ENCODE measurements around the gene ARL10.
"Not testable (repeated sequence)": the region's sequence is repeated elsewhere in the genome, so short reads cannot be mapped to it uniquely, and the experiment has no call there.

The ARL10 gene

DNA sequence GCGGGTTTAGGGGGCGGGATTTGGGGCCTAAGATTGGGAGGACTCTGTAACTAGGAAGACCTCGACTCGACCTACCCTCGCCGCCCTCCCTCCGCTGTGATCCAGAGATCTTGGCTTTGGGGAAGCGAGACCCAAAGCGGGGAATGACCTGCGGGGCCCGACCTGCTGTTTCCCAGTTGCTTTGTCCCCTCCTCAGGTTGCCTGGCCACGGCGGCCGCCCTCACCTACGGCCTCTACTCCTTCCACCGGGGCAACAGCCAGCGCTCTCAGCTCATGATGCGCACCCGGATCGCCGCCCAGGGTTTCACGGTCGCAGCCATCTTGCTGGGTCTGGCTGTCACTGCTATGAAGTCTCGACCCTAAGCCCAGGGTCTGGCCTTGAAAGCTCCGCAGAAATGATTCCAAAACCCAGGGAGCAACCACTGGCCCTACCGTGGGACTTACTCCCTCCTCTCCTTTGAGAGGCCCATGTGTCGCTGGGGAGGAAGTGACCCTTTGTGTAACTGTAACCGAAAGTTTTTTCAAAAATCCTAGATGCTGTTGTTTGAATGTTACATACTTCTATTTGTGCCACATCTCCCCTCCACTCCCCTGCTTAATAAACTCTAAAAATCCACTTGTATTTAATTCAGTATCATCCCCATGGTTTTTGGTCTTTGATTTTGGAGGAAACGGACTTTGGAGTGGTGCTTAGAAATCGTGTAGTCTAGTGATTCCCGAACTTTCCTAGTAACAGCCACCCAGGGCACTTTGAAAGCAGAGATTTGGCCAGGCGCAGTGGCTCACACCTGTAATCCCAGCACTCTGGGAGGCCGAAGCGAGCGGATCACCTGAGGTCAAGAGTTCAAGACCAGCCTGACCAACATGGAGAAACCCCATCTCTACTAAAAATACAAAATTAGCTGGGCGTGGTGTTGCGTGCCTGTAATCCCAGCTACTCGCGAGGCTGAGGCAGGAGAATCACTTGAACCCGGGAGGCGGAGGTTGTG, 24.1 kb downstream of the ARL10 start:
- no peak for DNase-seq

DNA sequence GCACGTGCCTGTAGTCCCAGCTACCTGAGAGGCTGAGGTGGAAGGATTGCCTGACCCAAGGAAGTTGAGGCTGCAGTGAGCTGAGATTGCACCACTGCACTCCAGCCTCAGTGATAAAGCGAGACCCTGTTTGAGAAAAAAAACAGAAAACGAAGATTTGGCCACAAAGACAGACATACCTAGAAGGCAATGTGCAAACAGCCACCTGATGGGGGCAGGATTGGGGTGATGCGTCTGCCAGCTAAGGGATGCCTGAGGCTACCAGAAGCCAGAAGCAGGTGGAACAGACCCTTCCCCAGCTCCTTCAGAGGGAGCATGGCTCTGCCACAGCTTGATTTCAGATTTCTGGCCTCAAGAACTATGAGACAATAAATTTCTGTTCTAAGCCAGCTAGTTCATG, 26.2 kb downstream of the ARL10 start:
- no peak for DNase-seq

DNA sequence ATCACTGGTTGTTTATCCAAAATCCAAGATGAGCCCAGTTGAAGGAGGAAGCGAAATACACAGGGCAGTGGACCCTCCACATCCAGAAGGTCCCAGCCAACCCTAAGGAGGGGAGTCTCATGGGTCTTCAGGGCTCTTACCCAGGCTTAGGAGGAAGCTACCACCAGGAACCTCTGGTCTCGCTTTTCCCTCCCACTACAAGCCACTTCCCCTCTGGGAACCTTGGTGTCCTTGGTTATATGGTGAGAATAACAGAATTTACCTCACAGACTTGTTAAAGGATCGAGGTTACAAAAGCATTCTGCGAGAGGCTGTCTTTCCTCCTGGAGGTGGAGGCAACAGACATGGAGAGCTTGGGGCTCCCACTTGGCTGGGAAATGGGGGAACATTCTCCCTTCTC, 26.7 kb downstream of the ARL10 start:
- no peak for DNase-seq

DNA sequence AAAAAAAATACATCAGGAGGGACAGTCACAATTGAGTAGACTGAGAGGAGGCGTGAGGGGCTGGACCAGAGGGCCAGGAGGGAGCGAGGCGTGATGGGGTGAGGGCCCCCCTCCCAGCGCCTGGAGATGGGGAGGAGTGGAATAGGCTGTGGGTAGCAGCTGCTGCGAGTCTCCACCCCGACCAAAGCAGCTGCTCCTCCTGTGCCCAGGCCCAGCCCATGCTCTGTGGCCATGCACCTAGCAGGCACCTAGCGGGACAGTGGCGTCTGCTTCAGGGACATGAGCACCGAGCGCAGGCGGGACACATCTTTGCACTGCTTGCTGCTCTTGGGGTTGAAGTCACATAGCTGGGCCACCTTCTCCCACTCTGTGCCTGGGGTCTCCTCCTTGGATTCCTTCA, 27.2 kb downstream of the ARL10 start:
- DNase-seq = no peak

DNA sequence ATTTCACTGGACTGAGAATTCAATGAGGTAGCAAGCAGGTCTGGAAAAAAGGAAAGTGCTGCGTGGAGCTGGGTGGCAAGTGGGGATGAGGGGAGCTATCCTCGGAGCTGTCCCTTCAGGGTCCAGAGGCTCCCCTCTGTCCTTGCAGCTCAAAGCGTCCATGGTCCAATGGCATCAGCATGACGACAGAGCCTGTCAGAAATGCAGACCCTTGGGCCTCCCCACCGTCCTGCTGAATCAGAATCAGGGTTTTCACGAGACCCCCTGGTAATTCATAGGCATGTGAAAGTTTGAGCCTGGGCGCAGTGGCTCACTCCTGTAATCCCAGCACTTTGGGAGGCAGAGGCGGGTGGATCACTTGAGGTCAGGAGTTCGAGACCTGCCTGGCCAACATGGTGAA, 28.8 kb downstream of the ARL10 start:
- DNase-seq = no peak

DNA sequence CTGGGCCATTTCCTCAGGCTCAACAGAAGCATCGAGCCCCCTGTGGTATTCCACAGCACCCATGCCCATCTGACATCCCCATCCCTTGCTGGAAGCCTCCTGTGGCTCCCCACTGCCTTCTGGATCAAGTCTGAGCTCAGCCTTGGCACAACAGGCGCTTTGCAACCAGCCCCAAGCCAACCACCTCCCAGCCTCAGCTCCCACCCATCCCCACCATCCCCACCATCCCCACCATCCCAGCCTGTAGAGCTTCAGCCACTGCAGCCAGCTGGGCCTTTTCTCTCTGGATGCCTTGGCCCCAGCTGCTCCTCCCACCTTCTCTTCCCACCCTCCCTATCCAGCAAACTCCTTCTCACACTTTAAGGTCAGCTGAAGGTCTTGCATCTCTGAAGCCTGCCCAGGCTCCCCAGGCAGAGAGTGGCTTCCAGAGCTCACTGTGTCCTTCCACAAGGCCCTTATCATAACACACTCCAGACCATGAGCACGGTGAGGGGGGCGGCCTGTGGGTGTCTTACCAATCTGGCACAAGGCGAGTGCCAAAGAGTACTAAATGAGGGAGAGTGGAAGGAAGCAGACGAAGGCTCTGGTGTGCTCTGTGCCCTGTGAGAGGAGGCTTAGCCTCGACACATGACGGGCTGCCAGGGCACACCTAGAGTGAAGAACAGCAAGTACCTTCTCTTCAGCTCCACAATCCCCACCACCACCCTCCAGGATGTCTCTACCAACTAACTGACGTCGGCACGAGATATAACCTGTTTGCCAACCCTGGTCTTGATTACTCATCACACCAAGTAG, 29.8 kb downstream of the ARL10 start:
- no peak for DNase-seq

DNA sequence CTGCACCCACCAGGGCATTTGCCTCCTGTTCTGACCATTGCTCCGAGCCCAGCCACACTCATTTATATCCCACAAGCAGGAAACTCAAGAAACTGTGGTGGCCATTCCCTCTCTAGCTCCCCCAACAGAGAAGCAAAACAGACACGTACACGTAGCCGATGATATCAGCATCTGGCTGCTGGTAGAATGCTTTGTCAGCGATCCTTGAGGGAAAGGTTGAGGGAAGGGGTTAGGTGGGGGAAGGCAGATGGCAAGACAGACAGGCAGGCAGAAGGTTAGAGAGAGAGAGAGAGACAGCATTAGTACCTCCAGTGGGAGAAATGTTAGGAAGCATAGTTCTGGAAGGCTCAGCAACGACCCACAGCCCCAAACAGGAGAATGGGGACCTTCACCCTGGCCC, 31.0 kb downstream of the ARL10 start:
- no peak for DNase-seq

DNA sequence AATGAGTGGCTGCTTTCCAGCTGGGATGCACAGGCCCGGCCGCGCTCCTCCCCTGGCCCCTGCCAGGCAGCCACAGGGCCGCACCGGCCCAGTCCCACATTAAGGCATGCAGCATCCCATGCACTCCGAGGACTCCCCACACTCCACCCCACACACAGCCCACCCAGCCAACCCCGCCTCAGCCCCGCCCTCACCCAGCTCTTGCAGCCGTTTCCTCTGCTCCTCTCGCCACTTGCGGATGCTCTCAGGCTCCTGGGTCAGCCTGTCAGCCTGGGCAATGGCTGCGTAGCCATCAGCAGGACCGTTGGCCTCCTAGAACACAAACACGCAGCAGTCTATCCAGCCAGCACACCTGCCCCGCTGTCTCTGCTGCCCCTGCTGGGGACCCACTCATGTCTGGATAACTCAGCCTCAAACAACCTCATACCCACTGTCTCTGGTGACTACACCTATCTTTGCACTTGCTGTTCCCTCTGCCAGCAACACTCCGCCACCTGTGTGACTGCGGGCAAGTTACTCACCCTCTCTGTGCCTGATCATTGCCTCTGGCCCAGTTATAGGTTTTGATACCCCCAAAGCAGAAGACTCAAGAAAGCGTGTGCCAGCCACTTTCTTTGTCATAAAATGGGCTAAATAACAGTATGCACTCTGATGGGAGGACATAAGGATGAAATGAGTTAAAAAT, 32.6 kb downstream of the ARL10 start:
- no peak for DNase-seq

DNA sequence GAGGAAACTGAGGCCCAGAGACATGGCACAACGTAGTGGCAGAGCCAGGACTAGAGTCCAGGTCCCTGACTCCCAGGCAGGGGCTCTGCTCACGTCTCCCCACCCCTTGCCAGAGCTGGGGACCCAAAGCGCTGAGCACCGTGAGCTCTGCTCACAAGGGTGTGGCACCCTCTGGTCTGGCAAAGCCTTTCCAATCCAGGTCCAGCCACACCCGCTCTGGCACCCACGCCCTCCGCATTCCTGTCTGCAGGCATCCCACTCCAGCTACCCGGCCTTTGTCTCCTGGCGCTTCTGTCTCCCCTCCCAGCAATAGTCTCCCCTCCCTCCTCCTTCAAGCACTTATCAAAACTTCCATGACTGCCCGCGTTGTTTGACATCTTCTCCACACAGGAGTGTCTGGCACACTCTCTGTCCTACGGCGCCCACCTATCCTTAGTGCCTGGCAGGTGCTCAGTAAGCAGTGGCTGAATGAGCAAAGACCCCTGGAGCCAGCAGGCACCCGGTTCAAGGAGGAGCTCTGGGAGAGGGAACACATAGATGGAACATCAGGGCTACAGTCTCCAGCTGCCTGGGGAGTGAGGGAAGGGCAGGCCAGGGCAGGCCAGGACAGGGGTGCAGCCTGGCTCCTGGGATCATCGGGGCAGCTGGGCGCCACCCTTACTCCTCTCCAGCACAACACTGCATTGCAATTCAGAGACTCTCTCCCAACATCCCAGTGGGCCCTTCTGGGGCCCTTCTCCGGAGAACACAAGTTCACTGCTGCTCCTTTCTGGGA, 35.3 kb downstream of the ARL10 start:
- no peak for DNase-seq

DNA sequence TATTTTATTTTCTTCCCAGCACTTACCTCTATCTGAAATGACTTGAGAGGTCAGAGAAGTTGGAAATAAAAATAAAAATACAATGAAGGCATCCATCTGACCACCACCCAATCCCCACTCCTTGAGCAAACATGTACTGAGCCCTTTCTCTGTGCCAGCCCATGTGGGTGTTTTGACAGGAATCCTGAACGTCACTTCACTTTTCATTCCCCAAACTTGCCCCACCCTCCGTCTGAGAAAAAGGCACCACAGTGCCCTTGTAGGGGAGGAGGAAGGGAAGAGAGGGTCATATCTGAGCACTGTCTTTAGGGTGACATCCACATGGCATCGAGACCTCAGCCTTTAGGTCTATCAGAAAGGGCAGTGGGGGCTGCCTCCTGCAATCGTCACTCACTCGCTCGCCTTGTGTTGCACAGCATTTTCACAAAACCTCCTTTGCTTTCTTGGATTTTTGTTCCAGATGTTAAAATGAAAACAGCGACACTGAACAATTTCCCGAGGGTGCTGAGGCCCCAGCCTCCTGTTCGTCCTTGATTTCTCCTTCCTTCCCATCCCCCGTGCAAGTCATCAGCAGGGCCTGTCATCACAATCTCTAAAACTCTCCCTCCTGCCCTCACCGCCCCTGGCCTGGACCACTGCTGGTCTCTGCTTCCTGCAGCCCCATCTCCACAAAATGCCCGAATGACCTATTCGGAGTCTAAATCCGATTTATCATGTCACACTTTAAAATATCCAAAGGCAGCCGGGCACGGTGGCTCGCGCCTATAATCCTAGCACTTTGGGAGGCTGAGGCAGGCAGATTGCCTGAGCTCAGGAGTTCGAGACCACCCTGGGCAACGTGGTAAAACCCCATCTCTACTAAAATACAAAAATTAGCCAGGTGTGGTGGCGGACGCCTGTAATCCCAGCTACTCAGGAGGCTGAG, 36.3 kb downstream of the ARL10 start:
- no peak for DNase-seq

DNA sequence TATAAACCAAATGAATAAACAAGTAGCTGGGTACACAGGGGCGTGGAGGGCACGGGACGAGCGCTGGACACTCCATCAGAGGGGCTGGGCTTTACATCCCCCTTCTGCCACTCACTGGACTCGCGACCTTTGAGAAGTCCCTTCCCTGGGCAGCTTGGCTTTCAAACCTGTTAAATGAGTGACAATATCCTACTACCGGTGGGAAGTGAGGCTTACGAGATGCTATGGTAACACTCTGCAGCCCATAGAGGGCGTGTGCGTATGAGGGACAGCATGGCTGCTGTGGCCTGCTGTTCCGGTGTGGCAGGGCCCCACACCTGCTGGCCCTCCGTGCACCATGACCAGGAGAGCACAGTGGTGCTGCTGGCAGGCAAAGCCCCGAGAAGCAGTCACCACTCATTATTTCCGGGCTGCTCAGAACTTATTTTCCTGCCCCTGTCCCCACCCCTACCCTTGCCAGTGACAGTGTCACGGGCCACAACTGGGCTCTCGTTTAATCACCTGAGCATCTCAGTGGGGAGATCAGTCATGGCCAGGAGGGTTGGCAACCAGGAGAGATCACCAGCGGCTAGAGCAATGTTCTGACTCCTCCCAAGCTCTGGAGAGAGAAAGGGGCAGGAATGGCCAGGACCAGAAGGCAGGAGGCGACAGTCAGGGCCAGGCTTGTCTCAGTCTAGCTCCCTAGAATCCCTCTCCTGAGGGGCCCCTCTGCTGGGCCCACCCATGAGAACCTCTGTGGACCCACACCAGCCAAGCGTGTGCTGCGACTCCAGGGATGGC, 40.6 kb downstream of the ARL10 start:
- no peak for DNase-seq

DNA sequence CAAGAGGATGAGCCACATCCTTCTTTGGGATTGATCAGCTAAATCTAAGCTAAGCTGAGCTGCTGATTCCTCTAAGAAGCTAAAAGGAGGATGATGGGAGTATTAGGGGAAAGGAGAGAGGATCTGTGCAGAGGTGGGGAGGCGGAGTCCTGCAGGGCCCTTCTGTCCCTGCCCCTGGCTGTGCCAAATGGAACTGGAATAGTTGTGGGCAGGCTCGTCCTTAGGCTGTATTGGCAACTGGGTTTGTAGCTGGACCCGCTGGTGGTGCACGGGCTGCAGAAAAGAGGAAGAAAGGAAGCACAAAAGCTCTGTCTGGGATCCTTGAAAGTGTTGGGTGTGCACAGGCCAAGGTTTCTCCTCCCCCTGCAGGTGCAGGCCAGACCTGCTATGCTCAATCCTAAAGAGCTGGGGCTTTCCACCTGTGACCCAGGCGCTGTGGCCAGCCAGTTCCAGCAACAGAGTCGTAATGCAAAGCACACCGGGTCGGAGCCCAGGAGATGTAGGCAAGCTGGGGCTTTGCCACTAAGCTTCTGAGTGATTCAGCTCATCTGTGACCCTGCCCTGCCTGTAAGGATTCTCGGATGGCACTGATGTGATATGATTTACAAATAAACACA, 41.3 kb downstream of the ARL10 start:
- DNase-seq = no peak

DNA sequence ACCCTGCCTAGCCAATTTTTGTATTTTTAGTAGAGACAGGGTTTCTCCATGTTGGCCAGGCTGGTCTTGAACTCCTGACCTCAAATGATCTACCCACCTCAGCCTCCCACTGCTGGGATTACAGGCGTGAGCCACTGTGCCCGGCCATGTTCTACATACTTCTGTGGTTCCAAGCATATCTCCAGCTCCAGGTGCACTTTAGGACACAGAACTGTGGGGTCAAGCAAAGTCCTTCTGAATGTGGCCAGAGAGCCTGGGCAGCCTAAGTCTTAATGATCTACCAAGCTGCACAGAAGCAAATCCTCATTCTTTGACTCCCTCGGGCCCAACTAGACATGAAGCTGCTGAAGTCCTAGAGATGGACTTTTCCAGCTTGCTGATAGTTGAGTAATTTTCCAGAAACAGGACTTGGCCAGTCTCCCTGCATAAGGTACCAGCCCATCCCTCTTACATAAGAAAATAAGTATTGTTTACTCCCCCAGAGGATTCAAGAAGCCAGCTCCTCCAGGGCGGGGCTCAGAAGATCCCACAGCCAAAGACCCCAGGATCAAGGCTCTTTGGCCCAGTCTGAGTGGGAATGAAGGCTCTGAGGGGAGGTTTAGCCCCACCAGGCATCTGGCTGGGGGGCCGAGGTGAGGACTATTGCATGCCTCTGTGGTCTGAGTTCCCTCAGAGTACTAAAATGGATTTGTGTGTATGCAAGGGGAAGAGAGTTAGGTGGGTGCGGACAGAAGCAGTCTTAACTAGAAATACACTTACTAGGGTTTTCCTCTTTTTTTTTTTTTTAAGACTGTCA, 42.4 kb downstream of the ARL10 start:
- DNase-seq = no peak

DNA sequence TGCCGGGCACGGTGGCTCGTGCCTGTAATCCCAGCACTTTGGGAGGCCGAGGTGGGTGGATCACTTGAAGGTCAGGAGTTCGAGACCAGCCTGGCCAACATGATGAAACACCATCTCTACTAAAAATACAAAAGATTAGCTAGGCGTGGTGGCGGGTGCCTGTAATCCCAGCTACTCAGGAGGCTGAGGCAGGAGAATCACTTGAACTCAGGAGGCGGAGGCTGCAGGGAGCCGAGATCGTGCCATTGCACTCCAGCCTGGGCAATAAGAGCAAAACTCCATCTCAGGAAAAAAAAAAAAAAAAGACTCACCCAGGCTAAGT, 42.9 kb downstream of the ARL10 start:
- not testable (repeated sequence) for DNase-seq

DNA sequence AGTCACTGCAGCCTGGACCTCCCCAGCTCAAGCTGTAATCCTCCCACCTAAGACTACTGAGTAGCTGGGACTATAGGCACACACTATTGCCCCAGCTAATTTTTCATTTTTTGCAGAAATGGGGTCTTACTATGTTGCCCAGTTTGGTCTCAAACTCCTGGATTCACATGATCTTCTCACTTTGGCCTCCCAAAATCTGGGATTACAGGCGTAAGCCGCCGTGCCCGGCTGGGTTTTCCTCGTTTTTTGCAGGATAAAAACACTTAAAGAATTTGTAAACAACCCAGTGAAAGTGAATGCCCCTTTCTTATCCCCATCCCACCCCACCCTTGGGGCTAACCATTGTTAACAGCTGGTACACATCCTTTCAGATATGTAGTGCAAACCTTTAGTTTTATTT, 43.3 kb downstream of the ARL10 start:
- no peak for DNase-seq

DNA sequence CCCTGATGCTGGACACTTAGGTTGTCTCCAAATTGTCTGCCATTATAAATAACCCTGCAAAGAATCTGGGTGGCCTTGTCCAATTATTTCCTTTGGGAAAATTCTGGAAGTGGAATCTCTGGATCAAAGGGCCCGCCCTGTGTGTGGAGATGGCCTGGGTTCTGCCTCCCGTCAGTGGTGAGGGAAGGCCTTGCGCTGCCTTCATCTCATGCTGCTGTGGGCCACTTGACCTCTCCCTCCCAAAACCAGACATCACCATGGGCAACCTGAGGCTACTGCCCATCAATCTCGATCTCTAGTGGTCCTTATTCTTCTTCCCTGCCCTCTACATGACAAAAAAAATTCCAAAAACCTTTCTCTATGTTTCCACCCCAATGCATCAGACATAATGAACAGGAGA, 44.5 kb downstream of the ARL10 start:
- no peak for DNase-seq

DNA sequence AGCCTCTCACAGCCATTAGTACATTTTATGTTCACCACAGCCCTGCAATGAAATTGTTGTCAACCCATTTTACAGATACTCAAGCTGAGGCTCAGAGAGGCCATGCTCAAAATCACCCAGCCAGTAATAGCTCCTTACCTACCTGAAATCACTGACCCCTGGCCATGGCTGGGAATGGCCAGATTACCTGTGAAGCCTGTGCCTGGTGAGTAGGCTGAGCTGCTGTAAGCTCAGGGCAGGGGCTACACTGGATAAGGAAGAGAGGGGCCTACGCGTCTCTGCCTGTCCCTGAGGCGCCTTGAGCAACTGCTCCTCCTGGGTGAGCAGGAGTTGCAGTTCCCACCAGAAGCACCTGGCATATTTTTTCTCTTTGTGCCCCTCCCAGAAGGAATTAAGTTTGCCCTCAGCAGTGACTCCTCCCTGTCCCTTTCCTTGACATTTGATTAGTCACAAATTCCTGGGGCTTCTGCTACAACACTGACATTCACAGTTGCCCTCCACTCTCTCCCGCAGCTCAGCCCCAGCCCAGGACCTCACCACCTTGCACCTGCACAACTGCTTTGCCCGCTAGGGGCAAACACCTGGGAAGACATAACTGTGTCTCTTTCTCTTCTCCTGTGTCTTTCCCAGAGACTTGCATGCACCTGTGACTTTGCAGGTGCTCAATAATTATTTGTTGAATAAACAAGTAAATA, 45.3 kb downstream of the ARL10 start:
- DNase-seq = no peak

DNA sequence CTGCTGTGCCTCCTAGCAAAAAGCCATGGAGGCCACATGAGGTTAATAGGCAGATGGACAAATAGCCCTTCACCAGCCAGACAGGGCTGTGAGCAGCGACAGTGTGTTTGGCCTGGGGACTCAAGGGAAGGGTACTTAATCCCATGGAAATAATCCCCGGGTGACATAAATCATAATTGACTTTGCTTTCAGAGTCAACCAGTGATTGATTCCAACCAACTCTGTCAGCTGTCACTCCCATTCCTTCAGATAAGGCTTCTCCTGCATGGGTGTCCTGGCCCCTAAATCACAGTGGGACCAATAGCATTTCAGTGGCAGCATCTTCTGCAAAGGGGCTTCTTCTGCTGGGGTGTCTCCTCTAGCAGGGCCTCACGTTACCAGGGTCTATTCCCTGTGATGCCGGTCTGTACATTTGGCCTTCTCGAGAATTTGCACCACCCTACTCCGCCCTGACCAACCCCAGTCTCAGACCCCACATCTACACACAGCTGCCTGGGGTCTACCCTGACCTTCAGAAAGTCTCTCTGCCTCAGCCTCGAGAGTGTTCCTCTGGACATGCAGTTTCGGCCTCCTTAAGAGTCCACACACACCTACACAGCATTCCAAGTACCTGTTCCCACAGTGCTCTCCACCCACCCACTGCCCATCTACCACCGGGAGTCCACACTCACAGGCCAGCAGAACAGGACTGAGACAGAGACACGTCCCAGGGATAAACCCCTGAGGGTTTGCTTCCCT, 47.4 kb downstream of the ARL10 start:
- DNase-seq = no peak
